ENCODE results near the gene FILIP1.
A peak's percentile ranks its signal among the peaks of the same experiment; 100 is the strongest.

Gene FILIP1

GRCh38 chr6:75286955-75287354 lies 206.6 kb downstream of the FILIP1 start:
- no peaks in the 10 kb centered on the region for H3K9me3 Mint-ChIP-seq
- no peak for DNase-seq
- no peak for TF ChIP-seq CTCF (IDR thresholded peaks at IDR 0.05)
- H3K36me3 Mint-ChIP-seq (ENCODE audit: low read depth), result peaks cover 4% of the 10 kb centered on the region
- H3K4me1 Mint-ChIP-seq, result peaks cover 10% of the 10 kb centered on the region
- H3K27me3 Mint-ChIP-seq (ENCODE audit: low read depth, poor library complexity), result no peaks in the 10 kb centered on the region
- no peak overlapping the region for H3K27ac Mint-ChIP-seq
- peak overlapping the region; percentile 54 for H3K4me3 Mint-ChIP-seq

GRCh38 chr6:75285283-75285639 lies 208.3 kb downstream of the FILIP1 start:
- no peaks in the 10 kb centered on the region for H3K27me3 Mint-ChIP-seq (ENCODE audit: low read depth, poor library complexity)
- H3K9me3 Mint-ChIP-seq, result no peaks in the 10 kb centered on the region
- H3K36me3 Mint-ChIP-seq (ENCODE audit: low read depth), result peaks cover 4% of the 10 kb centered on the region
- TF ChIP-seq CTCF (IDR thresholded peaks at IDR 0.05), result no peak
- H3K27ac Mint-ChIP-seq, result no peak overlapping the region
- no peak overlapping the region for H3K4me3 Mint-ChIP-seq
- no peak for DNase-seq
- H3K4me1 Mint-ChIP-seq, result peaks cover 17% of the 10 kb centered on the region

- H3K36me3 Mint-ChIP-seq (ENCODE audit: low read depth), result peaks cover 4% of the 10 kb centered on the region
These were observed 208.8 kb downstream of the FILIP1 start, which contains the start of gene TMEM30A for GRCh38 chr6:75284632-75285282. Gene TMEM30A (minus strand): TSS chr6:75284792. CDS start chr6:75284638, 154 bp downstream.

GRCh38 chr6:75283907-75284631 lies 209.5 kb downstream of the FILIP1 start:
- TF ChIP-seq CTCF (IDR thresholded peaks at IDR 0.05), result no peak
- Mint-ChIP-seq H3K27ac (no peak overlapping the region), H3K27me3 (ENCODE audit: low read depth, poor library complexity) (no peaks in the 10 kb centered on the region), H3K4me3 (no peak overlapping the region), H3K4me1 (peaks cover 28% of the 10 kb centered on the region), H3K36me3 (ENCODE audit: low read depth) (peaks cover 4% of the 10 kb centered on the region), H3K9me3 (no peaks in the 10 kb centered on the region)
- peak; percentile 54 for DNase-seq

More at GRCh38 chr6:75284632-75285282, 208.8 kb downstream of the FILIP1 start, which contains the start of gene TMEM30A:
- H3K4me1 Mint-ChIP-seq, result peaks cover 22% of the 10 kb centered on the region
- no peaks in the 10 kb centered on the region for H3K9me3 Mint-ChIP-seq
- DNase-seq, result peak; percentile 94
- no peak within 1 kb of the TSS for H3K27ac Mint-ChIP-seq
- H3K4me3 Mint-ChIP-seq, result no peak within 1 kb of the TSS
- H3K27me3 Mint-ChIP-seq (ENCODE audit: low read depth, poor library complexity), result no peaks in the 10 kb centered on the region
- TF ChIP-seq CTCF (IDR thresholded peaks at IDR 0.05), result no peak

- no peak for DNase-seq
- TF ChIP-seq CTCF (IDR thresholded peaks at IDR 0.05), result no peak
- Mint-ChIP-seq H3K27ac (no peak overlapping the region), H3K4me1 (peaks cover 39% of the 10 kb centered on the region), H3K9me3 (no peaks in the 10 kb centered on the region), H3K4me3 (no peak overlapping the region), H3K27me3 (ENCODE audit: low read depth, poor library complexity) (no peaks in the 10 kb centered on the region), H3K36me3 (ENCODE audit: low read depth) (peaks cover 9% of the 10 kb centered on the region)
These were observed 210.9 kb downstream of the FILIP1 start for GRCh38 chr6:75282706-75283105.

Data from nephron progenitor cell (in vitro differentiated cells).